H1 (cell line): ENCODE measurements around the gene SLC2A10. TPM values are rescaled to one million over a fixed set of nuclear protein-coding genes. Genes with fewer than 3 reads are reported as not detected.

Source experiments
- CTCF ChIA-PET: fragments of 300-600 bp; sonication (Branson Sonifier 250); formaldehyde crosslinking; loops from one replicate; lab custom pipeline; 2021; ENCODE audit not compliant: partially characterized antibody; lab: Charles Lee
- POLR2A ChIA-PET: fragments of 300-600 bp; sonication (Branson Sonifier 250); formaldehyde crosslinking; loops from one replicate; lab custom pipeline; 2021; ENCODE audit warnings: inconsistent platforms; ENCODE audit not compliant: partially characterized antibody; lab: Charles Lee
- DNase-seq, 2 experiments: peaks; one replicate each; pipeline versions ENCODE4 v3.0.0 to v3.0.0-alpha.2; 2010 to 2022; ENCODE audit warnings: low spot score in 2 of 2, low read depth in 1 of 2, mixed read lengths in 1 of 2
- FAIRE-seq: peaks from 2 replicates; lab custom pipeline; 2011; peaks lifted over from hg19 to GRCh38; lab: Jason Lieb, UNC
- H2AFZ ChIP-seq: 2 replicates; pipeline ENCODE4 v1.8.1; 2012; ENCODE audit warnings: low read length, inconsistent platforms
- H2AK5ac ChIP-seq: 2 replicates; pipeline ENCODE4 v1.6.1; 2013; ENCODE audit warnings: low read depth, low read length
- H2BK120ac ChIP-seq: replicated peaks from 2 replicates; pipeline ENCODE3; 2013; ENCODE audit warnings: low read depth, low read length, inconsistent platforms
- H2BK12ac ChIP-seq: 2 replicates; pipeline ENCODE4 v1.6.1; 2013; ENCODE audit warnings: low read depth, low read length
- H2BK15ac ChIP-seq: 2 replicates; pipeline ENCODE4 v1.6.1; 2013; ENCODE audit warnings: low read length
- H2BK20ac ChIP-seq: 2 replicates; pipeline ENCODE4 v1.6.1; 2013; ENCODE audit warnings: low read length
- H2BK5ac ChIP-seq: 2 replicates; pipeline ENCODE4 v1.6.1; 2013; ENCODE audit warnings: low read depth, low read length
- H3K14ac ChIP-seq: 2 replicates; pipeline ENCODE4 v1.6.1; 2013; ENCODE audit warnings: inconsistent platforms; ENCODE audit not compliant: insufficient read length
- H3K18ac ChIP-seq: 2 replicates; pipeline ENCODE4 v1.6.1; 2013; ENCODE audit warnings: low read length; ENCODE audit errors: extremely low read depth
- H3K23ac ChIP-seq: 2 replicates; pipeline ENCODE4 v1.6.1; 2013; ENCODE audit warnings: inconsistent platforms; ENCODE audit not compliant: insufficient read length
- H3K23me2 ChIP-seq: 2 replicates; pipeline ENCODE4 v1.6.1; 2013; ENCODE audit warnings: low read depth, low read length
- H3K27ac ChIP-seq: 2 replicates; pipeline ENCODE4 v1.6.1; 2011; ENCODE audit warnings: low read depth, low read length, inconsistent platforms
- H3K27me3 ChIP-seq, 4 experiments: replicated peaks in 1 of 4; 1 replicate in 1 of 4; 2 replicates in 3 of 4; pipeline versions ENCODE4 v1.6.1 to v1.8.1; 2011 to 2013; ENCODE audit warnings: low read length in 3 of 4, mild to moderate bottlenecking in 3 of 4, inconsistent platforms in 2 of 4, mixed read lengths in 2 of 4, moderate library complexity in 1 of 4; ENCODE audit not compliant: control insufficient read depth in 3 of 4, insufficient read depth in 3 of 4; ENCODE audit errors: extremely low read depth in 1 of 4
- H3K36me3 ChIP-seq, 4 experiments: 2 replicates each; pipeline versions ENCODE4 v1.6.1 to v1.8.1; 2011 to 2013; ENCODE audit warnings: mild to moderate bottlenecking in 4 of 4, low read length in 3 of 4, moderate library complexity in 2 of 4, control low read depth in 1 of 4, inconsistent platforms in 1 of 4; ENCODE audit not compliant: insufficient read depth in 4 of 4, control insufficient read depth in 2 of 4
- H3K4ac ChIP-seq: replicated peaks from 2 replicates; pipeline ENCODE3; 2013; ENCODE audit warnings: low read length, low read depth, mixed read lengths, inconsistent platforms; ENCODE audit not compliant: insufficient read length
- H3K4me1 ChIP-seq, 4 experiments: replicated peaks in 1 of 4; 1 replicate in 1 of 4; 2 replicates in 3 of 4; pipeline versions ENCODE4 v1.6.1 to v1.8.1; 2011 to 2013; ENCODE audit warnings: low read length in 3 of 4, inconsistent platforms in 2 of 4, mixed read lengths in 1 of 4; ENCODE audit not compliant: insufficient read depth in 4 of 4, control insufficient read depth in 3 of 4
- H3K4me2 ChIP-seq, 2 experiments: 2 replicates each; pipeline versions ENCODE4 v1.6.1 to v1.8.1; 2011 to 2013; ENCODE audit warnings: low read depth in 2 of 2, low read length in 2 of 2, control low read depth in 1 of 2, inconsistent platforms in 1 of 2, mild to moderate bottlenecking in 1 of 2; ENCODE audit not compliant: insufficient read depth in 1 of 2
- H3K4me3 ChIP-seq, 4 experiments: fragments of 200-600, 300-600 bp in 1 of 4; sonication (generic), shearing (Covaris generic), sonication (Bioruptor Twin) in 1 of 4; 2 replicates each; pipeline versions ENCODE4 v1.5.1 to v1.8.1; 2011 to 2016; ENCODE audit warnings: low read length in 4 of 4, low read depth in 3 of 4, control low read depth in 2 of 4, inconsistent platforms in 2 of 4, mild to moderate bottlenecking in 2 of 4, mixed read lengths in 1 of 4, moderate library complexity in 1 of 4; ENCODE audit not compliant: insufficient read depth in 2 of 4; ENCODE audit errors: extremely low read depth in 1 of 4
- H3K56ac ChIP-seq: replicated peaks from 2 replicates; pipeline ENCODE3; 2013; ENCODE audit warnings: low read depth, mild to moderate bottlenecking, mixed read lengths, low read length, inconsistent platforms; ENCODE audit not compliant: insufficient read length
- H3K79me1 ChIP-seq: 2 replicates; pipeline ENCODE4 v1.6.1; 2013; ENCODE audit warnings: low read depth, low read length, control low read depth
- H3K79me2 ChIP-seq, 2 experiments: 2 replicates each; pipeline versions ENCODE4 v1.6.1 to v1.8.1; 2012 to 2013; ENCODE audit warnings: low read length in 2 of 2, mild to moderate bottlenecking in 2 of 2, inconsistent platforms in 1 of 2; ENCODE audit not compliant: insufficient read depth in 2 of 2, control insufficient read depth in 1 of 2
- H3K9ac ChIP-seq, 4 experiments: replicated peaks in 1 of 4; 1 replicate in 1 of 4; 2 replicates in 3 of 4; pipeline versions ENCODE4 v1.6.1 to v1.8.1; 2011 to 2013; ENCODE audit warnings: low read depth in 3 of 4, low read length in 3 of 4, control low read depth in 2 of 4, mild to moderate bottlenecking in 2 of 4, moderate library complexity in 2 of 4, inconsistent platforms in 1 of 4; ENCODE audit errors: extremely low read depth in 1 of 4
- H3K9me3 ChIP-seq, 2 experiments: 2 replicates each; pipeline versions ENCODE4 v1.6.1 to v1.8.1; 2012 to 2013; ENCODE audit warnings: mild to moderate bottlenecking in 2 of 2, moderate library complexity in 2 of 2, control low read depth in 1 of 2, inconsistent platforms in 1 of 2, low read depth in 1 of 2, low read length in 1 of 2, mixed read lengths in 1 of 2; ENCODE audit not compliant: insufficient read depth in 2 of 2
- H4K20me1 ChIP-seq, 2 experiments: replicated peaks in 1 of 2; 2 replicates each; pipeline versions ENCODE3 to v1.8.1; 2011 to 2013; ENCODE audit warnings: inconsistent platforms in 2 of 2, low read length in 2 of 2, mild to moderate bottlenecking in 1 of 2; ENCODE audit not compliant: insufficient read depth in 2 of 2, control insufficient read depth in 1 of 2
- H4K5ac ChIP-seq: 2 replicates; pipeline ENCODE4 v1.6.1; 2013; ENCODE audit warnings: low read length, low read depth, mixed read lengths, inconsistent platforms; ENCODE audit not compliant: insufficient read length
- H4K8ac ChIP-seq: 2 replicates; pipeline ENCODE4 v1.8.0; 2013; ENCODE audit warnings: mild to moderate bottlenecking, moderate library complexity, low read length, inconsistent platforms; ENCODE audit not compliant: insufficient read depth; ENCODE audit errors: extremely low read depth
- H4K91ac ChIP-seq: replicated peaks from 2 replicates; pipeline ENCODE3; 2013; ENCODE audit warnings: low read length, mixed read lengths, inconsistent platforms; ENCODE audit not compliant: insufficient read length
- ASH2L ChIP-seq: fragments of 200-600, 300-600 bp; sonication (generic); IDR thresholded peaks from one replicate; pipeline ENCODE4 v1.7.1; 2017; ENCODE audit warnings: low read length
- RAD21 ChIP-seq, 2 experiments: IDR thresholded peaks in 1 of 2; conservative IDR thresholded peaks in 1 of 2; 2 replicates each; pipeline ENCODE4 v1.6.1; 2011; ENCODE audit warnings: low read depth in 2 of 2, low read length in 2 of 2, improper control_type of control experiment in 1 of 2, inconsistent platforms in 1 of 2, mild to moderate bottlenecking in 1 of 2, moderate library complexity in 1 of 2
- SIRT6 ChIP-seq: IDR thresholded peaks from one replicate; pipeline ENCODE4 v1.7.1; 2012; ENCODE audit warnings: low read length, inconsistent platforms
- TBP ChIP-seq: IDR thresholded peaks from 2 replicates; pipeline ENCODE4 v1.6.1; 2011; ENCODE audit warnings: low read depth, low read length, improper control_type of control experiment
- WGBS, 2 experiments: shearing (Covaris generic) in 1 of 2; methylation state at CpG; one replicate each; pipeline versions ENCODE4 v1.1.6 to v1.1.7; 2013 to 2015; ENCODE audit warnings: low lambda C conversion rate in 2 of 2, mixed read lengths in 2 of 2, inconsistent platforms in 1 of 2, low coverage in 1 of 2, missing lambda C conversion rate in 1 of 2; ENCODE audit not compliant: insufficient replicate concordance in 2 of 2, insufficient coverage in 1 of 2, insufficient read length in 1 of 2; ENCODE audit errors: extremely low coverage in 1 of 2, missing lambda C conversion rate in 1 of 2; 5-methylcytosine and 5-hydroxymethylcytosine counted together
- polyA plus RNA-seq, 7 experiments: library from polyadenylated mRNA; depleted of rRNA in 3 of 7; stranded (reverse) in 5 of 7; unstranded in 2 of 7; fragments of >200 nt in 5 of 7; fragments of 200-250 nt in 2 of 7; gene quantifications; 1 replicate in 5 of 7; 2 replicates in 1 of 7; 4 replicates in 1 of 7; pipeline versions ENCODE4 v1.2.1 to v1.2.3, GENCODE V29; 2011 to 2013; ENCODE audit warnings: missing spikeins in 2 of 7, mixed read lengths in 2 of 7
- total RNA-seq: library from RNA; stranded (reverse); fragmentation: NEBNext Ultra II Directional; extraction: Animal tissue kit (Norgen Biotek cat#: 25700); gene quantifications from 2 replicates; pipeline ENCODE4 v1.2.1, GENCODE V29; 2021
- TF ChIP-seq, protein P1 (sequence below), 3 experiments: IDR thresholded peaks; 1 replicate in 2 of 3; 2 replicates in 1 of 3; pipeline versions ENCODE4 v1.5.1 to v1.6.1; 2011; ENCODE audit warnings: low read length in 3 of 3, mild to moderate bottlenecking in 3 of 3, inconsistent platforms in 2 of 3, low read depth in 1 of 3, moderate library complexity in 1 of 3; ENCODE audit not compliant: insufficient read depth in 1 of 3; ENCODE audit errors: control extremely low read depth in 1 of 3

The SLC2A10 gene
- total and polyA plus RNA-seq, 2 of the 8 experiments (the other 6 are each of a cell fraction or from before 2014, with no cell fraction given), result 9.0 to 9.7 TPM

DNA sequence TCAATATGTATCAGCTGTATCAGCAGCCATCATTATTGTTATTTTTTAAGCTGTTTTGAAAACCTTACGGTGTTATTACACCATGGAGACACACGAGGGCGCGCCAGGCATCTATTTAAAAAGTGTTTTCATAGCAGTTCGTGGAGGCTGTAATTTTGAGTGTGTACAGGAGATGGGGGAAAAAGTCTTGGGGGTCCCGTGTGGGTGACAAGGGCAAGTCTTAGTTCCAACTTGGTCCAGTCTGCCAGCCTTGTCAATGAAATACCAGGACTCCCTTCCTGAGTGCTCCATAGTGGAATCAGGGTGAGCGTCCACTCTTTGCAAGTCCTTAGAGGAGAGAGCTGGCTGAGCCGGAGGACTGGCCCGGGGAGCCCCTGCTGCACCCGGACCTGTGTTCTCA lies 43.3 kb downstream of the SLC2A10 start:
- no peaks in the 10 kb centered on the region for H3K9me3 ChIP-seq
- H2AFZ ChIP-seq, result peak overlapping the region; percentile 46; the same call in 1 of the 2 replicates
- ChIA-PET POLR2A (no interaction called here), CTCF (interaction anchor here (0.5 to 5.0 kb wide), 50 partner anchors 9 to 1426 kb away, joined by 3 to 35 read pairs (median 4); no protein-coding TSS in a partner anchor)
- H4K5ac ChIP-seq, result no peak overlapping the region
- H3K4me1 ChIP-seq, result no peaks in the 10 kb centered on the region
- H4K8ac ChIP-seq, result no peak overlapping the region
- H3K79me2 ChIP-seq, result no peaks in the 10 kb centered on the region
- no peak overlapping the region for H3K18ac ChIP-seq
- no peak overlapping the region for H2BK5ac ChIP-seq
- H2BK15ac ChIP-seq, result no peak overlapping the region
- no peaks in the 10 kb centered on the region for H3K27me3 ChIP-seq
- FAIRE-seq, result no peak
- no peak overlapping the region for H2BK120ac ChIP-seq
- no peaks in the 10 kb centered on the region for H3K36me3 ChIP-seq
- H2AK5ac ChIP-seq, result no peak overlapping the region
- WGBS, 2 experiments, result 36% methylated on average over 10 of the region's 10 CpGs; no CpG with 5 or more reads in 1 of the 2 experiments
- no peak overlapping the region for H4K91ac ChIP-seq
- no peak overlapping the region for H3K4ac ChIP-seq
- no peak overlapping the region for H3K9ac ChIP-seq
- no peak overlapping the region for H3K23ac ChIP-seq
- no peaks in the 10 kb centered on the region for H4K20me1 ChIP-seq
- H3K56ac ChIP-seq, result no peak overlapping the region
- H3K4me2 ChIP-seq, result peak overlapping the region in 1 of 2 experiments; percentile 38; a peak in 1 of 4 replicates
- DNase-seq, result peak in 1 of 2 experiments; percentile 80
- TF ChIP-seq ASH2L (no peak), SIRT6 (no peak), RAD21 (IDR thresholded peaks at IDR 0.05 in 1 of 2, conservative IDR thresholded peaks at IDR 0.05 in 1 of 2; ENCODE audit: low read depth in 2 of 2, low read length in 2 of 2) (peak; percentile 78 to 83), TBP (no peak)
- TF ChIP-seq, protein P1, sequence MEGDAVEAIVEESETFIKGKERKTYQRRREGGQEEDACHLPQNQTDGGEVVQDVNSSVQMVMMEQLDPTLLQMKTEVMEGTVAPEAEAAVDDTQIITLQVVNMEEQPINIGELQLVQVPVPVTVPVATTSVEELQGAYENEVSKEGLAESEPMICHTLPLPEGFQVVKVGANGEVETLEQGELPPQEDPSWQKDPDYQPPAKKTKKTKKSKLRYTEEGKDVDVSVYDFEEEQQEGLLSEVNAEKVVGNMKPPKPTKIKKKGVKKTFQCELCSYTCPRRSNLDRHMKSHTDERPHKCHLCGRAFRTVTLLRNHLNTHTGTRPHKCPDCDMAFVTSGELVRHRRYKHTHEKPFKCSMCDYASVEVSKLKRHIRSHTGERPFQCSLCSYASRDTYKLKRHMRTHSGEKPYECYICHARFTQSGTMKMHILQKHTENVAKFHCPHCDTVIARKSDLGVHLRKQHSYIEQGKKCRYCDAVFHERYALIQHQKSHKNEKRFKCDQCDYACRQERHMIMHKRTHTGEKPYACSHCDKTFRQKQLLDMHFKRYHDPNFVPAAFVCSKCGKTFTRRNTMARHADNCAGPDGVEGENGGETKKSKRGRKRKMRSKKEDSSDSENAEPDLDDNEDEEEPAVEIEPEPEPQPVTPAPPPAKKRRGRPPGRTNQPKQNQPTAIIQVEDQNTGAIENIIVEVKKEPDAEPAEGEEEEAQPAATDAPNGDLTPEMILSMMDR (IDR thresholded peaks at IDR 0.05; ENCODE audit: control extremely low read depth in 1 of 3, insufficient read depth in 1 of 3, low read depth in 1 of 3, low read length in 3 of 3), result peak in 2 of 3 experiments; percentile 67 to 68; a peak in 3 of 4 replicates
- no peak overlapping the region for H2BK12ac ChIP-seq
- no peak overlapping the region for H3K14ac ChIP-seq
- no peak overlapping the region for H3K27ac ChIP-seq
- peak overlapping the region in 1 of 4 experiments; percentile 26; a peak in 3 of 8 replicates for H3K4me3 ChIP-seq
- H3K23me2 ChIP-seq, result no peaks in the 10 kb centered on the region
- H3K79me1 ChIP-seq, result no peaks in the 10 kb centered on the region
- no peak overlapping the region for H2BK20ac ChIP-seq
